GM23338 (cell line): ENCODE results near the gene PLPPR5.

Experiments used
- EZH2 ChIP-seq: fragments of 200-600 bp; sonication (generic); IDR thresholded peaks from one replicate; pipeline ENCODE4 v1.8.0; 2017; ENCODE audit warnings: antibody characterized with exemption, mild to moderate bottlenecking, low read depth; ENCODE audit not compliant: unreplicated experiment
- EZH2phosphoT487 ChIP-seq: fragments of 200-600 bp; sonication (generic); IDR thresholded peaks from one replicate; pipeline ENCODE4 v1.8.1; 2018; ENCODE audit warnings: antibody characterized with exemption; ENCODE audit not compliant: unreplicated experiment
- JUNB ChIP-seq: IDR thresholded peaks from one replicate; pipeline ENCODE4 v1.6.1; 2016; ENCODE audit warnings: antibody characterized with exemption; ENCODE audit not compliant: unreplicated experiment
- POLR2AphosphoS5 ChIP-seq: IDR thresholded peaks from 2 replicates; pipeline ENCODE4 v1.6.1; 2016; ENCODE audit warnings: antibody characterized with exemption, low read depth
- STAT1 ChIP-seq: IDR thresholded peaks from one replicate; pipeline ENCODE4 v1.6.1; 2016; ENCODE audit warnings: antibody characterized with exemption; ENCODE audit not compliant: unreplicated experiment
- ZNF114 ChIP-seq: fragments of 250-450 bp; sonication (Bioruptor Pico); IDR thresholded peaks from 2 replicates; pipeline ENCODE4 v1.5.0; 2020; ENCODE audit warnings: mild to moderate bottlenecking, moderate library complexity
- ZNF331 ChIP-seq: fragments of 250-450 bp; sonication (Bioruptor Pico); IDR thresholded peaks from 2 replicates; pipeline ENCODE4 v1.5.0; 2020; ENCODE audit warnings: low read depth, mild to moderate bottlenecking, moderate library complexity
- TF ChIP-seq, protein P1 (sequence below), 2 experiments: fragments of 200-600 bp in 1 of 2; sonication (generic) in 1 of 2; conservative IDR thresholded peaks; 2 replicates each; pipeline versions ENCODE4 v1.5.1 to v1.6.1; 2016 to 2017; ENCODE audit warnings: antibody characterized with exemption in 2 of 2, low read depth in 2 of 2, mild to moderate bottlenecking in 2 of 2, moderate library complexity in 1 of 2
- TF ChIP-seq, protein P2 (sequence below): IDR thresholded peaks from one replicate; pipeline ENCODE4 v1.6.1; 2018; ENCODE audit warnings: antibody characterized with exemption; ENCODE audit not compliant: unreplicated experiment
- TF ChIP-seq, protein P3 (sequence below): IDR thresholded peaks from 2 replicates; pipeline ENCODE4 v1.6.1; 2016; ENCODE audit warnings: antibody characterized with exemption

DNA sequence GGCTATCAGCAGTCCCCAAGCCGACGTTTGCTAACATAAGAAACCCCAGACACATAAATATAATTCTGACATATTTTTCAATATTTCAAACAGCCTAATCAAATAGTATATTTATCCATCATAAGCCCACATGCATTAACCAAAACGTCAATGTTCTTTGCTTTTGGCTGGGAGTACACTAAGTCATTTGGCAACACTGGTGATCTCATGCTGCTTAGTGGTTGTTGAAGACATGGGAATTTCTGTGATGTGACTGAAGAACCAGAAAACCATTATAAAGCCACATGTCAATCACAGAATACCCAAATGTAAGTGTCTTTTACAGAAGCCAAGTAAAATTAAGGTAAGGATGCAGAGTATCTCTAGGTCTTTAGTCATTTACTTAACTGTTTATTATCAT lies 57.6 kb downstream of the PLPPR5 start:
- TF ChIP-seq, protein P1, sequence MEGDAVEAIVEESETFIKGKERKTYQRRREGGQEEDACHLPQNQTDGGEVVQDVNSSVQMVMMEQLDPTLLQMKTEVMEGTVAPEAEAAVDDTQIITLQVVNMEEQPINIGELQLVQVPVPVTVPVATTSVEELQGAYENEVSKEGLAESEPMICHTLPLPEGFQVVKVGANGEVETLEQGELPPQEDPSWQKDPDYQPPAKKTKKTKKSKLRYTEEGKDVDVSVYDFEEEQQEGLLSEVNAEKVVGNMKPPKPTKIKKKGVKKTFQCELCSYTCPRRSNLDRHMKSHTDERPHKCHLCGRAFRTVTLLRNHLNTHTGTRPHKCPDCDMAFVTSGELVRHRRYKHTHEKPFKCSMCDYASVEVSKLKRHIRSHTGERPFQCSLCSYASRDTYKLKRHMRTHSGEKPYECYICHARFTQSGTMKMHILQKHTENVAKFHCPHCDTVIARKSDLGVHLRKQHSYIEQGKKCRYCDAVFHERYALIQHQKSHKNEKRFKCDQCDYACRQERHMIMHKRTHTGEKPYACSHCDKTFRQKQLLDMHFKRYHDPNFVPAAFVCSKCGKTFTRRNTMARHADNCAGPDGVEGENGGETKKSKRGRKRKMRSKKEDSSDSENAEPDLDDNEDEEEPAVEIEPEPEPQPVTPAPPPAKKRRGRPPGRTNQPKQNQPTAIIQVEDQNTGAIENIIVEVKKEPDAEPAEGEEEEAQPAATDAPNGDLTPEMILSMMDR (conservative IDR thresholded peaks at IDR 0.05; ENCODE audit: low read depth in 2 of 2) = no peak
- no peak for TF ChIP-seq STAT1
- no peak for TF ChIP-seq POLR2AphosphoS5
- TF ChIP-seq EZH2 = no peak
- no peak for TF ChIP-seq ZNF331 (CRISPR knock-in tag)
- no peak for TF ChIP-seq EZH2phosphoT487
- TF ChIP-seq, protein P2, sequence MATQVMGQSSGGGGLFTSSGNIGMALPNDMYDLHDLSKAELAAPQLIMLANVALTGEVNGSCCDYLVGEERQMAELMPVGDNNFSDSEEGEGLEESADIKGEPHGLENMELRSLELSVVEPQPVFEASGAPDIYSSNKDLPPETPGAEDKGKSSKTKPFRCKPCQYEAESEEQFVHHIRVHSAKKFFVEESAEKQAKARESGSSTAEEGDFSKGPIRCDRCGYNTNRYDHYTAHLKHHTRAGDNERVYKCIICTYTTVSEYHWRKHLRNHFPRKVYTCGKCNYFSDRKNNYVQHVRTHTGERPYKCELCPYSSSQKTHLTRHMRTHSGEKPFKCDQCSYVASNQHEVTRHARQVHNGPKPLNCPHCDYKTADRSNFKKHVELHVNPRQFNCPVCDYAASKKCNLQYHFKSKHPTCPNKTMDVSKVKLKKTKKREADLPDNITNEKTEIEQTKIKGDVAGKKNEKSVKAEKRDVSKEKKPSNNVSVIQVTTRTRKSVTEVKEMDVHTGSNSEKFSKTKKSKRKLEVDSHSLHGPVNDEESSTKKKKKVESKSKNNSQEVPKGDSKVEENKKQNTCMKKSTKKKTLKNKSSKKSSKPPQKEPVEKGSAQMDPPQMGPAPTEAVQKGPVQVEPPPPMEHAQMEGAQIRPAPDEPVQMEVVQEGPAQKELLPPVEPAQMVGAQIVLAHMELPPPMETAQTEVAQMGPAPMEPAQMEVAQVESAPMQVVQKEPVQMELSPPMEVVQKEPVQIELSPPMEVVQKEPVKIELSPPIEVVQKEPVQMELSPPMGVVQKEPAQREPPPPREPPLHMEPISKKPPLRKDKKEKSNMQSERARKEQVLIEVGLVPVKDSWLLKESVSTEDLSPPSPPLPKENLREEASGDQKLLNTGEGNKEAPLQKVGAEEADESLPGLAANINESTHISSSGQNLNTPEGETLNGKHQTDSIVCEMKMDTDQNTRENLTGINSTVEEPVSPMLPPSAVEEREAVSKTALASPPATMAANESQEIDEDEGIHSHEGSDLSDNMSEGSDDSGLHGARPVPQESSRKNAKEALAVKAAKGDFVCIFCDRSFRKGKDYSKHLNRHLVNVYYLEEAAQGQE = no peak
- TF ChIP-seq JUNB = no peak
- TF ChIP-seq, protein P3, sequence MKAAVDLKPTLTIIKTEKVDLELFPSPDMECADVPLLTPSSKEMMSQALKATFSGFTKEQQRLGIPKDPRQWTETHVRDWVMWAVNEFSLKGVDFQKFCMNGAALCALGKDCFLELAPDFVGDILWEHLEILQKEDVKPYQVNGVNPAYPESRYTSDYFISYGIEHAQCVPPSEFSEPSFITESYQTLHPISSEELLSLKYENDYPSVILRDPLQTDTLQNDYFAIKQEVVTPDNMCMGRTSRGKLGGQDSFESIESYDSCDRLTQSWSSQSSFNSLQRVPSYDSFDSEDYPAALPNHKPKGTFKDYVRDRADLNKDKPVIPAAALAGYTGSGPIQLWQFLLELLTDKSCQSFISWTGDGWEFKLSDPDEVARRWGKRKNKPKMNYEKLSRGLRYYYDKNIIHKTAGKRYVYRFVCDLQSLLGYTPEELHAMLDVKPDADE = no peak
- TF ChIP-seq ZNF114 (CRISPR knock-in tag) = no peak
